Stimulated activated CD8-positive, alpha-beta memory T cell treated with anti-CD3 and anti-CD28 coated beads, Interleukin-7, amount 100 ng/mL, for 4 hours (primary cell): Measurements from ENCODE around the gene ZBTB7C.

Source experiments
- DNase-seq, 2 donors: peaks; one replicate each; pipeline ENCODE4 v3.0.0-alpha.2; 2020; ENCODE audit warnings: low read depth in 2 of 2

Gene ZBTB7C

DNA sequence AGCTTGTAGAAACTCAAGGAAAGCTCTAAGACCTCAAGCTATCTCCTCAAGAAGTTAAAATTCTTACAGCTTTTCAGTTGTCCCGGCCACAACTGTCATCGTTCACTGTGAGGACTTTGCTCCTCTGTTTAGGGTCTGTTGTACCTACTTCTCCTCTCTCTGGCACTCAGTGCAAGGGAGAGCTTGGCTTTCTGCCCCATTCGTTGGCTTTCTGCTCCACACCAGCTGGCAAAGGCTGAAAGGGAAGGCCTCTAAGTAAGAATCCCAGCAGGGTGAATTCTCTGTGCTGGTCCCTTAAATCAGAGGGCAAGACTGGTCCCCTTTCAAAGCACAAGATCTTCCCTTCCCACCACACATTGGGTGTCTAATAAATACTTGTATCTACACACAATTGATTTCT is 17.3 kb downstream of the ZBTB7C start:
- DNase-seq = no peak

DNA sequence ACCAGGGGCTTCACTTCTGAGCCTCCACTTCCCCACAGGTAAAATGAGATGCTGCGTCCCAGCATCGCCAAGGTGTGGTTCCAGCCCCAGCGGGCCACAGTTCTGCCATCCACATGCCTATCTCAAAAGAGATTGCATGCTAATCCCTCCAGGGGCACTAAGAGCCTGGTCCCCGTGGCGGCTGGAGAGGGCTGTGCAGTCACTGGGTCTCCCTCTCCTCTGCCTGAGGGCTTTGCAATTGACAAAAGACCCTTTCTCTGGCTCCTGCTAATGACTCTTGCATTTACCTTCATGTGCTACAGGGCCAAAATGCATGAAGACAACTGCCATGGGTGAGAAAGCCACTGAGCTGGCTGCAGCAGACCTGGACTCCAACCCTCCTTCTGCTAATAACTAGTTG is 18.5 kb downstream of the ZBTB7C start:
- DNase-seq = no peak

DNA sequence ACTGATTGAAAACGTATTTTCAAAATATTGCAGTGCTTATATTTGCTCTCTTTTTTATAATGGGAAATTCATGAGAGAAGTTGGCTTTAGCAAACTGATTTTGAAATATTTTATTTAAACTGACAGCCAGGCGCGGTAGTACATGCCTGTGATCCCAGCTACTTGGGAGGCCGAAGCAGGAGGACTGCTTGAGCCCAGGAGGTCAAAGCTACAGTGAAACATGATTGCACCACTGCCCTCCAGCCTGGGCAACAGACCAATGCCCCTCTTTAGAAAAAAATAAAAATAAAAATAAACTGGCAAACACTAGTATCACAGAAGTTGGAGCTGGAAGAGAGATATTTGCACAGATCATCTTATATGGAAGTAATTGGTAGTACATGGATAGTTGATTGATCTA is 20.7 kb downstream of the ZBTB7C start:
- DNase-seq = no peak

DNA sequence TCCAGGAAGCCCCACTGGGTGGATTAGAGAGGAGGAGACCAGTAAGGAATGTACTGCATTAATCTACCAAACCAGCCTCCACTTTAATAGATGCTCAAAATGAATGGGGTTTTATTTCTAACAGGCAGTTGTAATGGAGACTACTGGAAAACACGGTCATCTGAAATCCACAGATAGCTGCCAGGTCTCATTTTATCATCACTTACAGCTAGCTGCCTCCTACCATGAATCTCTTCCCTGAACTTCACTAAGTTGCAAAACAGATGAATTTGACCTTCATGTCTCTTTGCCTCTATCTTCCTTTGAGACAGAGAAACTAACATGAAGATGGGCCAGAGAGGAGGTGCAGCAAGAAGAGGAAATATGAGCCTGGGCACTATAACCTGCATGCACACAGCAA is 21.9 kb downstream of the ZBTB7C start:
- no peak for DNase-seq

DNA sequence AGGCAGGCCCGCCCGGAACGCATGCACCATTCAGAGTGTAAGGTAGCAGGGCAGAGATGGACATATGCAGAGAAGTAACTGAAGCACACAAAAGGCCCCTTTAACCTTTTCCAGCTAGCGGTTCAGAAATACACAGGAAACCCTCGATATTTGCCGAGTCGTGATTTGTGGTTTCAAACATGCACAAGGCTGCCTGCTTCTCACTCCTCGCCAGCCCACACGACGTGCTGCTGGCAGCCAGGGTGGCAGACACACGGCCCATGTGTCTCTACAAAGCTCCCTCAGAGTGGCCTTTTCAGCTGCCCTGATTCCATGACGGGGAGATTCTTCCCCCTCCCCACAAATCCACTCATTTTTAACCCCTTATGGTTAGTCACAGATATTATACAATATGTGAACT is 23.6 kb downstream of the ZBTB7C start:
- no peak for DNase-seq

DNA sequence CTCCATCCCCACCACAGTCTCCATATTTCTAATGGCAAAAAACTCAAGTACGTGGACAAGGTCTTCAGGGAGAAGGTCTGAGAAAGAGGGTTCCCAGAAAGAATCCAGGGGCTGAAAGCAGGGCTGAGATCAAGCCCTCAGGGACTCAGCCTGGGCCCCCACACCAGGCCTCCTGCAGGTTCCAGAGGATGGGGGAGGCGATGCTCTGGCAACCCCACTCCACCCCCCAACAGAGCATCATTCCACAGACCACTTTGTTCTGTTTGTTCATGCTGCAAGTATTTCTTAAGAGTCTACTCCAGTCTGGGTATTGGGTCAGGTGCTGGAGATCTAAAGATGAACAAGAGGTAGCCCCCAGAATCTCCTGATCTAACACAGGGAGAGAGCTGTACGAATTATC is 32.2 kb downstream of the ZBTB7C start:
- DNase-seq = no peak

DNA sequence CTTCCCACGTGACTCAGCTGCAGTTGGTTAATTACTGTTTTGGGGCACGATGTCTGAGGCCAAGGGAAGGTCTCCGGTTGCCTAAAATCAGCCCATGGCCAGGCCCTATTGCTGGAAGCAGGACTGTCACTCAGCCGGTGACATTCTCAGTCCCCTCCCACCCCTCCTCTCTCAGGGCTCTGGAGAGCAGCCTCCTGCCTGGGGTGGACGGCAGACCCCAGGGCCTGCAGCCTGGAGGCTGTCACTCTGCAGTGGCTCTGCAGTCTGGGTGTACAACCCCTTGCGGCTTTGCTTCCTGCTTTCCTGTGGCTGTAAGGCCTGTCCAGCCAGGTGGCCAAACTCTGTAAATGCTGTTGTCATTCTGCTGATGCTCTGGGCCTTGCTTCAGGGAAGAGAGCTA is 32.8 kb downstream of the ZBTB7C start:
- DNase-seq = no peak

DNA sequence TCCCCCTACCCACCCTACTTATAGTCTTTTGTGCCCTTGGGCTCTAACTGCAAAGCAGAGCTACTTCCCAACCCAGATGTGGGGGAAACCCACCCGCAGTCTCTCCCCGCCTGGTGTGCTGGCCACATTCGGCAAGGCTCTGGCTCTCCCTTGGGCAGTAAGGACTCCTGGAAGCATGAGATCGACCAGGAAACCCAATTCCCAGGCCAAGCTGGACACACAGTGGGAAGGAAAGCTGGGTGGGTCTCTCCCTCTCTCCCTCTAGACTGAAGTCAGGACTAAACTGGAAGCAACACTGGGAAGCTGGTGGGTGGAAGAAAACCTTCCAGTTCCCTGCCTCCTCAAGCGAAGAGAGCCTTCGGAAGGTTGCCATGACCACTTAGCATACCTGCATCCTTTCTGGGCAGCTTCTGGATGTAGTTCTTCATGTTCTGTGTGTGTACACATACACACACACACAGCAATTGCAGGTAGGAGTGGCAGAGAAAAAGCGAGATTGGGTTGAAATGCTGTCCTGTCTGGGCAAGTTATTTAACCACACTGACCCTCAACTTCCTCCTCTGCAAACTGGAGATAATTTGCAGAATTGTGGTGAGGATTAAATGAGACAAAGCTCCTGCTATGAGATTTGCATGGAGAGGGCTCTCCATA is 33.9 kb downstream of the ZBTB7C start:
- no peak for DNase-seq

DNA sequence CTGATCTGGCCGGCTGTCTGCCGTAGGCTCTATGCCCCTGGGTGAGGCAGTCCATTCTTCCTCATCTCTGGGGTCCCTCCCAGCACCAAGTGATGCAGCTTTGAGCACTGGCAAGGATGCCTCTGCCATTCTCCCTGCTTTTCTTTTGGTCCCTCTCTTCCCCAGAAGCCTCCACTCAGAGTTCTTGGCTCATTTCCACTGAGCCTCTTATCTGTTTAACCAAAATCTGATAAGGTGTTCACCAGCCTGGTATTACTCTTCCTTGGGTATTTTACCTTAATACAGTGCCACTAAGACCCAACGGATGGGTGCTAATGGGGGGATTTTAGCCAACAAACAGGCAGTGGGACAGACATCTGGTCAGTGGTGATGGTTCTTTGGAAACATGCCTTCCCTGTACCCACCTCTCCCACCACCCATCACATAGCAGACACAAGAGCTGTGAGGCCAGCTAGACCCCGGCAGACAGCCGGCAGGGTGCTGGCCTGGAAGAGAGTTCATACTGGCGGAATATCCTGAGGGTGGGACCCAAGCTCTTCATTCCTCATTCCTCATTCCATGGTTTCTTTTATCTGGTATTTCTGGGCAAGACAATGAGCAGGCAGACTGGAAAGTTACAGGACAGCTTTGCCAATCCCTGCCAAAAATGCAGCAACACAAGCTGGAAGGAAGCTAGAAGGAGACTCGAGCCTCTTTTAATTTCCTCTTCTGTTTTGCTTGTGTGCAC is 34.6 kb downstream of the ZBTB7C start:
- no peak for DNase-seq

DNA sequence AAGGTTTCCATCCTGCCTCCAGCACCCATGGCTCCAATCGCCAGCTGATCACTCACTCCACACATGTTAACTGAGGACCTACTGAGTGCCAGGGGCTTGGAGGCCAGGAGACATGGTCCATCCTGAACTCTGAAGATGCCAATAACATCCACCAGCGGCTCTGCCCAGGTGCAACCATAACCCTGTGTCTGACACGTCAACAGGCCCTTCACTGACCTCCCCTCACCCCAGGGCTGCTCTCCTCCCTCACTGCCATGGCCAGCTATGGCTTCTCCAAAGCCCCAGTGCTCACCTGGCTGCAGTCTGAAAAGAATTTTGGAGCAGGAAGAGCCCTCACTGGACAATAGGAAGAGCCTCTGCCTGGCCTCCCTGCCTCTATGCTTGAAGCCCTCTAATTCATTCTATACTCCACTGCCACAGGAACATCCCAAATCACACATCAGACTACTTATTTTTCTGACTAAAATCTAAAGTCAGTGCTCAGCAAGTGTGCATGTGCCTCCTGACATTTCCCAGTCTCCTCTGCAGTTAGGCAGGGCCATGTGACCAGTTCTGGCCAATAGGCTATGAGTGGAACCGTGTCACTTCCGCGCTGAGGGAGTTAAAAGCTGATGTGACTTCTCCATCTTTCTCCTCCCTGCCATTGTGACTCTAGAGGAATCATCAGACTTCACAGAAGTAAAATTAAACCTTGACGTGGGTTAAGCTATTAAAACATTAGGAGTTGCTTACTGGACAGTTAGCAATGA is 37.2 kb downstream of the ZBTB7C start:
- DNase-seq = no peak

DNA sequence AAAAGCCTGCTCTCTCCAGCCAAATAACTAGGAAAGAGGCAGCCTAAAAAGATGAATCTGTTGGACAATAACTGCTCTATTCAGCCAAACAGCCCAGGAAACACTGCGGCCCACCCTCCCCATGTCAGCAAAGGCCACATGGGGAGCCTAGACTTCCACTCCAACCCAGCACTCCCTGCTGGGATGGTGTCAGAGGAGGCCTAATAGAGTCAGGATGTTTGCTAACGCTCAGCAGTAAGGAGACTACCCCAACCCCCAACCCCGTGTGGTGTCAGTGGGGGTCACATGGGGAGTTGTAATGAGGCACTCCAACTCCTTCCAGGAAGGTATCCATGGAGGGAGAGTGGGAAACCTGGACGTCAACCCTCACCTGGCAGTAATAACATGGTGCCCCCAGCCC is 41.6 kb downstream of the ZBTB7C start:
- no peak for DNase-seq

DNA sequence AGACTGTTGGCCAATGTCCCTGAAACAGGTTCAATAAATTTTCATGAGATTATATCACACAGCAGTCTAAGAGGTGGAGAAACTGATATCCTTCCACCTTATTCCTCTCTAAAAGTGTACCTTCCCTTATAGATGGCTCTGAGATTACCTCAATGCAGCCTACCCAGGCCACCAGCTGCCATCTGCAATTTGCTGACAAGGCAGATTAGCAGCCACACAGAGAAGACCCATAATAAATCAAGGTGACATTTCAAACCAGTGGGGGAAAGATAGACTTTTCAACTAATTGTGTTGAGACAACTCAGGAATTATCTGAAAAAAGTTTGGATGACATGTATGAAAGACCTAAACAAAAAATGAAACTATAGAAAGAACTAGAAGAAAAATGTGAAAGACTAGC is 43.2 kb downstream of the ZBTB7C start:
- DNase-seq = no peak

DNA sequence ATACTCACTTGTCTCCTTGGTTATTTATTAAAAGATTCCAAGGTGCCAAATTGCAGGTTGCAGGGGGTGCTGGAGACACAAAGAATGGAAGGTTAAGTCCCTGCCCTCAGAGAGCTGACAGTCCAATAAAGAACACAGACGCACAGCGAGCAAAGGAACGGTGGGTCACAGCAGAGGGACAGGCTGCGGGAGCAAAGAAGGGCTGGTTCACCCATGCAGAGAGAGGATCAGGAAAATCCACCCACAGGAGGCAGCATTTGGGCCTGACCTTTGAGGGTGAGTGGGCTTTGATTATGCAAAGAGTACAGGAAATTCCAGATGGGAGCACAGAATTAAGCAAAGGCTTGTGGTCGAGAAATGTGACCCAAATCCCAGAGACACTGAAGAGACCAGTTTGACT is 45.0 kb downstream of the ZBTB7C start:
- no peak for DNase-seq

DNA sequence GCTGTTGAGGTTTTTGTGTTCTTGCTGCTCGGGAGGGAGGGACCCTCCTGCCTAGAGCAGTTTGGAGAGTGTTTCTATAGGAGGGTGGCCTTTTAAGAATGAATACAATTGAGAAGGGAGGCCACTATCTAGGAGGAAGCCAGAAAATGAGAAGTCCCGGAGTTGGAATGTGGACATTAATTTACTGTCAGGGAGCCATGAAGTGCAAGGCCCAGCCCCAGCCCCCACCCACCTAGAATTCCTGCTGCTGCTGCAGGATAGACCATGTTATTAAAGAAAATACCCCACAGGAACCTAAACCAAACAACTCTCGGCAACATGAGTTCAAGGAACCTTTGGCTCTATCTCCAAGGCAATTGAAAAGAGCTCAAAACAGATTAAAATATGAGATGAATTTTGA is 46.0 kb downstream of the ZBTB7C start:
- no peak for DNase-seq

DNA sequence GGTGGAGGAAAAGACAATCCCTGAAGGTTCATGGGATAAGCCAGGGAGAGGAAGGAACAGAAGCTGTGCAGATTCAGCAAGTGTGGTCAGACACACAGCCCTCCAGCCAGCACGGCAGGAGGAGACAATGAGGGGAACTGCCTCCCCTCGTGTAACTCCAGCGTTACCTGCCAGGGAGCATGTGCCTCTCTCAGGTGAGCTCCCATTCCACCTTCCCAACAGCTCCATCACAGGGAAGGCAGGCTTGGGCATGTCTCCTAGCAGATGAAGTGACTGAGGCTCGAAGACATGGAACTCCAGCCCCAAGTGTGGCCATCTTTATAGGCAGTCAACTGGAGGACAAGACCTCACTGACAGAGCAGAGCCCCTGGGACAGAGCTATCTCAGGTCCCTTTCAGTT is 47.4 kb downstream of the ZBTB7C start:
- DNase-seq = no peak

DNA sequence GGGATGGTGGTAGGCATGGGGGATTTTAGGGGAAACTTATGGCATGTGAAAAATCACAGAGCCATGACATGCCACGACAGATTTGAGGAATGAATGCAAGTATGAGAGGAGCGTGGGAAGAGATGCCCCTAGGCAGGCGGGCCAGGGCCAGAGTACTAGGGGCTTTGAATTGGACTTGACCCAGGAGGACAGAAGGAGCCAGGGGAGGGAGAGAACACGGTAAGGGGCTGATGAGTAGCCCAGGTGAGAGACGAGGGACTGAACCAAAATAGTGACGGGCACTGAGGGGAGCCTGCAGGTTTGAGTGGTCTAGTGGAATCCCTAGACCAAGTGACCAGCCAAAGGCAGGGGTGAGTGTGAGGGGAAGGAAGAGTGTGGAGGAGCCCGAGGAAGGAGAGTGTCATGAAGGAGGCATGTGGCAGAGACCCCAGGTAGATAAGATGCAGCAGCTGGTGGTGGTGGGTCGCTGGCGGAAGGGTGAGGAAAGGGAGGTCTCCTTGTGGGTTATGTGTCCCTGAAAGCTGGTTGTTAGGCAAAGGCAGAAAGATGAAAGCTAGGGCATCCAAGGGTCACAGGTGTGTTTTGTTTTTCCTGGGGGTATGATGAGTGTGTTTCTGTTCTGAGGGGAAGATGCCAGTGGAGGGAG is 48.7 kb downstream of the ZBTB7C start:
- no peak for DNase-seq

DNA sequence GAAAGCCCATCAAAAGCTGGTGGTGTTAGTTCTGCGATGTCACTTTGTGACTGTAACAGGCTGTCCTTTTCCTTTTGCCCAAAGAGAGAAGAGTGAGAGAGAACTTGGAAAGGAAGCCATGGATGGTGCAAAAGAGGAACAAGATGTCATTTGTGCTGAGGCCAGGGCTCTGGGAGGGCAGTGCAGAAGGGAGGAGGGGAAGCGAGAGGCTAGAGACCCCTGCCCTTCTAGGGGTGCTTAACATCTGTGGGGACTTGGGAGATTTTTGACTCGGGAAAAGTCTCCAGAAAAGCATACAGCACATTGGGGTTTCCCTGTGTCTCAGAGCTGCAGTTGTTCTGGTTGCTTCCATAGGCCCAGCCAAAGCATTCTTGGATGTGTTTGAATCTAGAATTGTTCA is 49.6 kb downstream of the ZBTB7C start:
- DNase-seq = no peak

DNA sequence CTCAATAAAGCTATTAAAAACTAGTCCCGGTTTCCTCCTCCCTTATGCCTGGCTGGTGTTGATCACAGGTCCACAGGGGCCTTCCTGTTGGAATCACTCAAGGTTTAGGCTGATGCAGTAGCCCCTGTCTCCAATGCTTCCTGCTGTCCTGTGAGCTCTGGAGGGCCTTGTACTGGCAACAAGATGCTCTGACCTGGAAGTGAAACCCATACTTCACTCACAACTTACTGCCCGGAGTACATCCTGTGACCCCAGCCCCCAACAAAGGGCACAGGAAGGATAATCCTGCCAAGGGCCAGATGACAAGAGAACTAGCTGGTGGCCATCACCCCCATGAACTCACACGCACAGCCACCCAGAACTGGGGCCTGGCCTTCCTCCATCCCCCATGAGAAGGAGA is 50.3 kb downstream of the ZBTB7C start:
- no peak for DNase-seq

DNA sequence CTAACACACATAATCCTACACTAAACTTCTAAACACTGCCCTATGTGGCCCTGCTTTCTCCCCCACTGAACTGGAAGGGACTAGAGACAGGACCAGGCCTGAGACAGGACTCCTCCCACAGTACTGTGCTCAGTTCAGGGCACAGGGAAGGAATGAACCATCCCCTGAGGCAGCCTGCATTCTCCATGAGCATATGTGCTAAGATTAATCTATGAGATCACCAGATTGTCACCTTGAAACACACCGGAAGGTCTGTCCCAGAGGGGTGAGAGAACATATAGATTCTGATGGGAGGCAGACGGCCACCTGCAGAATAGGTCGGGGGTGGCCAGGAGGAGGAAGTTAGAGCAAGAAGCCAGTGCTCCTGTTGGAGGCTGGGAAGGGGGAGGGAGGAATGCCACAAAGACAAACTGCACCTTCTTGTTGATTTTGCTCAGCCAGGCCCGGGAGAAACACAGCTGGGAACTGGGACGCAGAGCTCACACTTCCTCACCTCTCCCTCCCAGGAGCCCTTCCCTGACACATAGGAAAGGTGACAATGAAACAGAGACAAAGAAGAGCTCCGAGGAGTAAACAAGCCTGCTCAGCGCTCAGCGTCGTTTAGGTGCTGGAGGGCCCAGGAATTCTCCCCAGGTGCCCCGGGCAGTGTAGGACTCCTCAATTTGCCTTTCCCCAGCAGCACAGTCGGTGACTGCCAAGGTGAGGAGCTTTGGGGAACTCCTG is 52.1 kb downstream of the ZBTB7C start:
- no peak for DNase-seq

DNA sequence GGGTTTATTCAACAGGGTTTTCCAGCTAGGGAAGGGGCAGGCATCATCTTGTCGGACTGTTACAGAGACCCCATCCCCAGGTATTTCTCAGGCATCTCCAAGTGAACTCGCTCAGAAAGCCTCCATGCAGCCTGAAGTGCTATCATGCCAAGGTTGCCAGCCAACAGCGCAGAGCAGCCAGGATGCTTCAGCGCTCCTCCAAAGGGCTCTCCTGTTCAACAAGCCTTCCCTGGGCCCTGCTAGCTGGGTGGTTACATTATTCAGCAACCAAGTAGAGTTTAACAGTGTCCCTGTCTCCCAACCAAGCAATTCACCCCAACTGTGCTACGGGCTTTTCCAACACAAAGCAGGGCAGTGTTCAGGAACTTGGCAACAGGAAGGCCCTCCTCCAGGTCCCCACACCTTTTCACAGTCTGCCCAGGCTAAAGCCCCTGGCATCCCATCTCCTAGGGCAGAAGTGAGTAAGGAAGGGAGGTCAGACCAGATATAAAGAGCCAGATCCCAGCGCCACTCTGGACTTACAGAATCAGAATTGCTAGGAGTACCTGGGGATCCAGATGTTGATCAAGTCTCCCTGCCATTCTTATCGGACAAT is 52.9 kb downstream of the ZBTB7C start:
- DNase-seq = no peak

DNA sequence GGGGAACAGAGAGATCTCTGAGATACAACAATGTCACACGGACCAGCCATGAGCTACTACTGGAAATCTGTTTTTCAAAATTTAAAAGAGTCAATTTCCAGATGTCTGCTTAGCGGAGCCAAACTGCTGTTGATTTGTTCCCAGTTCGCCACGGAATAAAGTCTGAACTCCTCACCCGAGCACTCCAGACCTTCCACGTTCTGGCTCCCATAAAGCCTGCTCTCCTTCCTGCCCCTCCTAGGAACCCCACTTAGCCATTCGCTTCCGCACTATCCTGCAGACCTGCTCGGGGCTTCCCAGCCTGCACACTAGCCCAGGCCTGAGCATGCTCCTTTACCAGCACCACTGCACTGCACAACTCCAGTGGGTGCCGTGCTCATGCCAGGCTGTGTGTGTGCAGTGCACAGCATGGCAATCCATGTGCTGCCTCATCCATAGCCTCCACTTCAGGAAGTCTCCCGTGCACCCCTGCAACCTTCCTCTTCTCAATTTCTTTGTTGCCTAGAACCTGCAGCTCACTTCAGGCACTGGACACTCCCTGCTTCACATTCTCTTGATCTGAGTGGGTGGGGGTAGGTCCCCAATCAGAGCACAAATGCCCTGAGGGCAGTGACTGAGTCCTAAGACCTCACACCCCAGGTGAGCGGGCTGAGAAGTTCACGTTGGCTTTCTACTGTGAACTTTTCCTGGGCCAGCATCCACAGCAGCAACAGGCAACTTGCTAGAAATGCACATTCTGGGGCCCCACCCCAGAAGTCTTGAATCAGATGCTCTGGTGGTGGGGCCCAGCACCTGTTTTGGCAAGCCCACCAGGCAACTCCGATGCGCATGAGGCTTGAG is 53.7 kb downstream of the ZBTB7C start:
- no peak for DNase-seq
